OCI-LY3 (cell line): ENCODE measurements around the gene LCE3E.
"Not testable (repeated sequence)": the region's sequence is repeated elsewhere in the genome, so short reads cannot be mapped to it uniquely, and the experiment has no call there.

Experiments used
- H2AFZ ChIP-seq: fragments of 200-600, 300-600 bp; shearing (Covaris generic); 2 replicates; pipeline ENCODE4 v1.6.0; 2014; ENCODE audit warnings: antibody characterized with exemption, low read depth, low read length
- H3K27ac ChIP-seq: fragments of 200-600, 300-600 bp; sonication (generic); 2 replicates; pipeline ENCODE4 v1.5.1; 2014; ENCODE audit warnings: mild to moderate bottlenecking, low read length, moderate library complexity, mixed read lengths
- H3K27me3 ChIP-seq: fragments of 200-600, 300-600 bp; sonication (generic); 2 replicates; pipeline ENCODE4 v1.6.1; 2014; ENCODE audit warnings: low read depth, low read length, mixed read lengths
- H3K36me3 ChIP-seq: fragments of 200-600, 300-600 bp; sonication (generic); replicated peaks from 2 replicates; pipeline ENCODE3; 2014; ENCODE audit warnings: low read depth, low read length, mixed read lengths
- H3K4me1 ChIP-seq: fragments of 300-600, 200-600 bp; sonication (generic); 2 replicates; pipeline ENCODE4 v1.6.1; 2014; ENCODE audit warnings: low read length, mixed read lengths
- H3K4me2 ChIP-seq: fragments of 200-600, 300-600 bp; sonication (generic); 2 replicates; pipeline ENCODE4 v1.6.1; 2014; ENCODE audit warnings: low read length, mixed read lengths
- H3K4me3 ChIP-seq: fragments of 300-600, 200-600 bp; sonication (generic); 2 replicates; pipeline ENCODE4 v1.5.1; 2014; ENCODE audit warnings: antibody characterized with exemption, mild to moderate bottlenecking, low read length, moderate library complexity
- H3K79me2 ChIP-seq: fragments of 300-600, 200-600 bp; shearing (Covaris generic); 2 replicates; pipeline ENCODE4 v1.6.1; 2014; ENCODE audit warnings: mild to moderate bottlenecking, low read length, mixed read lengths
- H3K9ac ChIP-seq: fragments of 300-600, 200-600 bp; shearing (Covaris generic); 2 replicates; pipeline ENCODE4 v1.6.0; 2014; ENCODE audit warnings: mild to moderate bottlenecking, low read length, moderate library complexity
- H3K9me3 ChIP-seq: fragments of 200-600, 300-600 bp; shearing (Covaris generic); 2 replicates; pipeline ENCODE4 v1.6.1; 2014; ENCODE audit warnings: low read length, mixed read lengths; ENCODE audit not compliant: insufficient read depth
- H4K20me1 ChIP-seq: fragments of 200-600, 300-600 bp; sonication (generic); 2 replicates; pipeline ENCODE4 v1.6.1; 2016; ENCODE audit warnings: low read length, mixed read lengths; ENCODE audit not compliant: insufficient read depth
- EZH2phosphoT487 ChIP-seq: fragments of 200-600 bp; shearing (Covaris generic); IDR thresholded peaks from 2 replicates; pipeline ENCODE4 v1.6.1; 2018; ENCODE audit warnings: antibody characterized with exemption, mixed run types, low read depth
- TF ChIP-seq, protein P1 (sequence below): fragments of 200-600, 300-600 bp; sonication (generic); IDR thresholded peaks from 2 replicates; pipeline ENCODE4 v1.5.1; 2014; ENCODE audit warnings: antibody characterized with exemption, low read length, low read depth

The LCE3E gene

DNA sequence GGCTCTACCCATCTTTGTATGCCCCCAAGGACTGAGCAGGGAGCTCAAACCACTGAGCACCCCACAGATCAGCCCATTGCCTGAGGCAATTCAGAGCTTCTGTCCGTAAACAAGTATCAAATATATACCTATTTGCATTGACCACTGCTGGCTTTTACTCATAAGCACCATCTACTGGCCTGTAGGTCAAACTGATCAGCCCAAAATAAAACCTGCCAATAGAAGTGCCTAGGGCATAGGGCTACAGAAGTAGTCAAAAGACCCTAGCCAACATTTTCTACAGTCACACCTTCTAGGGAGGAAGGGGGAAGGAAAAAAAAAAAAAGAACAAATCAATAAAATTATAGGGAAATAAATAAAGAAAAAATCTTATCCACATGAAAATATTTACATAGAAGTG lies 19.0 kb upstream of the LCE3E start:
- no peak overlapping the region for H3K27ac ChIP-seq
- no peaks in the 10 kb centered on the region for H3K4me1 ChIP-seq
- no peaks in the 10 kb centered on the region for H3K27me3 ChIP-seq
- no peak overlapping the region for H3K9ac ChIP-seq
- no peaks in the 10 kb centered on the region for H3K36me3 ChIP-seq
- no peak for TF ChIP-seq EZH2phosphoT487
- TF ChIP-seq, protein P1, sequence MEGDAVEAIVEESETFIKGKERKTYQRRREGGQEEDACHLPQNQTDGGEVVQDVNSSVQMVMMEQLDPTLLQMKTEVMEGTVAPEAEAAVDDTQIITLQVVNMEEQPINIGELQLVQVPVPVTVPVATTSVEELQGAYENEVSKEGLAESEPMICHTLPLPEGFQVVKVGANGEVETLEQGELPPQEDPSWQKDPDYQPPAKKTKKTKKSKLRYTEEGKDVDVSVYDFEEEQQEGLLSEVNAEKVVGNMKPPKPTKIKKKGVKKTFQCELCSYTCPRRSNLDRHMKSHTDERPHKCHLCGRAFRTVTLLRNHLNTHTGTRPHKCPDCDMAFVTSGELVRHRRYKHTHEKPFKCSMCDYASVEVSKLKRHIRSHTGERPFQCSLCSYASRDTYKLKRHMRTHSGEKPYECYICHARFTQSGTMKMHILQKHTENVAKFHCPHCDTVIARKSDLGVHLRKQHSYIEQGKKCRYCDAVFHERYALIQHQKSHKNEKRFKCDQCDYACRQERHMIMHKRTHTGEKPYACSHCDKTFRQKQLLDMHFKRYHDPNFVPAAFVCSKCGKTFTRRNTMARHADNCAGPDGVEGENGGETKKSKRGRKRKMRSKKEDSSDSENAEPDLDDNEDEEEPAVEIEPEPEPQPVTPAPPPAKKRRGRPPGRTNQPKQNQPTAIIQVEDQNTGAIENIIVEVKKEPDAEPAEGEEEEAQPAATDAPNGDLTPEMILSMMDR, result peak; percentile 32
- H4K20me1 ChIP-seq, result no peaks in the 10 kb centered on the region
- H3K4me3 ChIP-seq, result no peak overlapping the region
- no peak overlapping the region for H2AFZ ChIP-seq
- no peaks in the 10 kb centered on the region for H3K79me2 ChIP-seq
- no peak overlapping the region for H3K4me2 ChIP-seq
- H3K9me3 ChIP-seq, result no peaks in the 10 kb centered on the region

DNA sequence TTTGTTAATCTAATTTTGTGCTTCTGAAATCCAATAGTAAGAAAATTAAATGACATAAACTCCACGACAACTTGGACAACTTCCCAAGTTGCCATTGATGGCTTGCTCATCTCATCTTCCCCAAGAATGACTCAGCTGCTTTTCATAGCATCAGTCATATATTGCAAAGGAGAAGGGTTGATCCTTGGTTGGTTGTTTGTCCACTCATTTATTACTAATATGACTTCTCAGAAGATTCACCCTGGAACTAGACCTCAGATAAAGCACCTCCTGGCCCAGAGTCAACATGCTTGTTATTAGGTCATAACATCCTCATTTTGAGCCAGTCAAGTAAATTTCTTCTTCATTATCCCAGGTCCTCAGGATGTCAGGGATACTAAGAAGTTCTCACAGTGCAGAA lies 16.1 kb upstream of the LCE3E start:
- Histone ChIP-seq H4K20me1 (no peaks in the 10 kb centered on the region), H3K27me3 (no peaks in the 10 kb centered on the region), H3K36me3 (no peaks in the 10 kb centered on the region), H3K9me3 (no peaks in the 10 kb centered on the region), H2AFZ (no peak overlapping the region), H3K4me1 (peaks cover 7% of the 10 kb centered on the region), H3K79me2 (no peaks in the 10 kb centered on the region), H3K4me2 (no peak overlapping the region), H3K9ac (no peak overlapping the region), H3K4me3 (no peak overlapping the region), H3K27ac (no peak overlapping the region)
- TF ChIP-seq, protein P1, result no peak
- TF ChIP-seq EZH2phosphoT487, result no peak

DNA sequence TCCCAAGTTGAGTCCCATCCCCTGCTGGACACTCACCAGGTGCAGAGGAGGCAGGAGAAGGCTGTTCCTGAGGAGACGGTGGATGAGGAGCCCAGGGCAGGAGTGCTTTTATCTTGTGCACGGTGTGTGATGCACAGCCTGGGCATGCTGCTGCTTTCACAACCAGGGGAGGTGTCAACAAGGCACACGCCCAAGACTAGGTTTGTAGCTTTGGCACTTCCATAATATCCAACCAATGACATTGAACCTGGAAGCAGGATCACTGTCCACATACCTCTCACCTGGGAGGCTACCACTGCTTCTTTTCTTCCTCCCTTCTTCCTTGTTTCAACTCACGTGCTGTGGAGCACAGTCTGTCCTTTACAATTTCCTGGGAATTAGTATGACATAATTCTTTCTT lies 13.9 kb upstream of the LCE3E start, which contains the start of gene LCE3D:
Gene LCE3D (minus strand): TSS at position 84 of the 400 bp plus-strand sequence. CDS start 580 bp downstream, outside the sequence.
- no peak within 1 kb of the TSS for H3K9ac ChIP-seq
- no peak within 1 kb of the TSS for H3K27ac ChIP-seq
- no peaks in the 10 kb centered on the region for H4K20me1 ChIP-seq
- no peaks in the 10 kb centered on the region for H3K79me2 ChIP-seq
- H2AFZ ChIP-seq, result no peak within 1 kb of the TSS
- no peaks in the 10 kb centered on the region for H3K36me3 ChIP-seq
- H3K4me1 ChIP-seq, result peaks cover 17% of the 10 kb centered on the region
- H3K4me3 ChIP-seq, result no peak within 1 kb of the TSS
- H3K27me3 ChIP-seq, result no peaks in the 10 kb centered on the region
- TF ChIP-seq, protein P1, result no peak
- TF ChIP-seq EZH2phosphoT487, result no peak
- H3K9me3 ChIP-seq, result no peaks in the 10 kb centered on the region
- H3K4me2 ChIP-seq, result no peak within 1 kb of the TSS

DNA sequence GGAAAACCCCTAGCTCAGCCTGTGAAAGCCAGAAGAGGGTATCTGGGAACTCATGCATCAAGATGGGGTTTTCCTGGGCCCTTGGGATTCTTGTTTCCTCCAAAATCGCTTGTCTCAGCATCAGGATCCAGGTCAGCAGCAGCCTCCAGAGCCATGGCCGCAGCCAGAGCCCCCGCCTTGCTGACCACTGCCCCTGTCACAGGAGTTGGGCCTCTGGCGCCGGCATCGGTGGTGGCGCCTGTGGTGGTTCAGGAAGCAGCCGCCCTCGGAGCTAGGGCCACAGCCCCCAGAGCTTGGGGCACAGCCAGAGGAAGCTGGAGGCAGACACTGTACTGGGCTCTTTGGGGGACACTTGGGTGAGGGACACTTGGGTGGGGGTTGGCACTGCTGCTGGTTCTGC lies 12.9 kb upstream of the LCE3E start:
- not testable (repeated sequence) for H3K79me2 ChIP-seq, H3K36me3 ChIP-seq, H2AFZ ChIP-seq, H3K9me3 ChIP-seq, H3K27ac ChIP-seq, H3K4me3 ChIP-seq, H3K9ac ChIP-seq, H3K27me3 ChIP-seq, H4K20me1 ChIP-seq, H3K4me2 ChIP-seq
- H3K4me1 ChIP-seq, result peaks cover 17% of the 10 kb centered on the region

DNA sequence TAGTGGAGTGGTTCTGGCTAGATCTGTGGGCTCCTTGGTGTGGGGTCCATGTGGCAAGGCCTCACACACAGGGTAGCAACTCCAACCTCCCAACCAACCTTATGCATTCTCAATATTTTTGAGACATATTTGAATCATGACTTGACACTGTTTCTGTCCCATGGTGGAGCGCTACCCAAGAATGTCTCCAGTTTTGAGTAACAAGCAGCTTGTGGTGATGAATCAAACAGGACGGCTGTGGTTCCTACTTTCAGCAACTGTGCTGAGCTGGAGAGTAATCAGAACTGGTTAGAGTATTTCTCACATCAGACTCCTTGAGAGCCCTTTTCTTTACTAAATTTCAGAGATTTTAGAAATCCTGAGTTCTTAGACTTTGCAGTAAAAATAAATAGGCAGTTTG lies 10.6 kb upstream of the LCE3E start:
- H3K9ac ChIP-seq, result no peak overlapping the region
- no peak overlapping the region for H2AFZ ChIP-seq
- no peaks in the 10 kb centered on the region for H3K9me3 ChIP-seq
- peaks cover 17% of the 10 kb centered on the region for H3K4me1 ChIP-seq
- TF ChIP-seq, protein P1, result no peak
- no peak for TF ChIP-seq EZH2phosphoT487
- no peaks in the 10 kb centered on the region for H4K20me1 ChIP-seq
- H3K36me3 ChIP-seq, result no peaks in the 10 kb centered on the region
- H3K27me3 ChIP-seq, result peaks cover 26% of the 10 kb centered on the region
- H3K4me2 ChIP-seq, result peak overlapping the region; percentile 19
- no peak overlapping the region for H3K27ac ChIP-seq
- no peaks in the 10 kb centered on the region for H3K79me2 ChIP-seq
- H3K4me3 ChIP-seq, result no peak overlapping the region
